Erythroblast (primary cell): ENCODE data around the gene C10orf105.

Source experiments
- GATA1 ChIP-seq: IDR thresholded peaks from 2 replicates; pipeline ENCODE4 v1.6.1; 2011; ENCODE audit warnings: low read depth, mild to moderate bottlenecking, control low read depth, low read length, moderate library complexity
- POLR2A ChIP-seq: IDR thresholded peaks from 2 replicates; pipeline ENCODE4 v1.6.1; 2011; ENCODE audit warnings: mild to moderate bottlenecking, low read length

GRCh38 chr10:71722849-71723248 lies 3.3 kb upstream of the C10orf105 start:
- TF ChIP-seq POLR2A (no peak), GATA1 (no peak)
